H1 (cell line): ENCODE data around the gene OSBPL2. TPM values are rescaled to one million over a fixed set of nuclear protein-coding genes. Genes with fewer than 3 reads are reported as not detected.

Source experiments
- CTCF ChIA-PET: fragments of 300-600 bp; sonication (Branson Sonifier 250); formaldehyde crosslinking; loops from one replicate; lab custom pipeline; 2021; ENCODE audit not compliant: partially characterized antibody; lab: Charles Lee
- POLR2A ChIA-PET: fragments of 300-600 bp; sonication (Branson Sonifier 250); formaldehyde crosslinking; loops from one replicate; lab custom pipeline; 2021; ENCODE audit warnings: inconsistent platforms; ENCODE audit not compliant: partially characterized antibody; lab: Charles Lee
- DNase-seq, 2 experiments: peaks; one replicate each; pipeline versions ENCODE4 v3.0.0 to v3.0.0-alpha.2; 2010 to 2022; ENCODE audit warnings: low spot score in 2 of 2, low read depth in 1 of 2, mixed read lengths in 1 of 2
- FAIRE-seq: peaks from 2 replicates; lab custom pipeline; 2011; peaks lifted over from hg19 to GRCh38; lab: Jason Lieb, UNC
- H2AFZ ChIP-seq: 2 replicates; pipeline ENCODE4 v1.8.1; 2012; ENCODE audit warnings: low read length, inconsistent platforms
- H2AK5ac ChIP-seq: 2 replicates; pipeline ENCODE4 v1.6.1; 2013; ENCODE audit warnings: low read depth, low read length
- H2BK120ac ChIP-seq: replicated peaks from 2 replicates; pipeline ENCODE3; 2013; ENCODE audit warnings: low read depth, low read length, inconsistent platforms
- H2BK12ac ChIP-seq: 2 replicates; pipeline ENCODE4 v1.6.1; 2013; ENCODE audit warnings: low read depth, low read length
- H2BK15ac ChIP-seq: 2 replicates; pipeline ENCODE4 v1.6.1; 2013; ENCODE audit warnings: low read length
- H2BK20ac ChIP-seq: 2 replicates; pipeline ENCODE4 v1.6.1; 2013; ENCODE audit warnings: low read length
- H2BK5ac ChIP-seq: 2 replicates; pipeline ENCODE4 v1.6.1; 2013; ENCODE audit warnings: low read depth, low read length
- H3K14ac ChIP-seq: 2 replicates; pipeline ENCODE4 v1.6.1; 2013; ENCODE audit warnings: inconsistent platforms; ENCODE audit not compliant: insufficient read length
- H3K18ac ChIP-seq: 2 replicates; pipeline ENCODE4 v1.6.1; 2013; ENCODE audit warnings: low read length; ENCODE audit errors: extremely low read depth
- H3K23ac ChIP-seq: 2 replicates; pipeline ENCODE4 v1.6.1; 2013; ENCODE audit warnings: inconsistent platforms; ENCODE audit not compliant: insufficient read length
- H3K23me2 ChIP-seq: 2 replicates; pipeline ENCODE4 v1.6.1; 2013; ENCODE audit warnings: low read depth, low read length
- H3K27ac ChIP-seq: 2 replicates; pipeline ENCODE4 v1.6.1; 2011; ENCODE audit warnings: low read depth, low read length, inconsistent platforms
- H3K27me3 ChIP-seq, 4 experiments: replicated peaks in 1 of 4; 1 replicate in 1 of 4; 2 replicates in 3 of 4; pipeline versions ENCODE4 v1.6.1 to v1.8.1; 2011 to 2013; ENCODE audit warnings: low read length in 3 of 4, mild to moderate bottlenecking in 3 of 4, inconsistent platforms in 2 of 4, mixed read lengths in 2 of 4, moderate library complexity in 1 of 4; ENCODE audit not compliant: control insufficient read depth in 3 of 4, insufficient read depth in 3 of 4; ENCODE audit errors: extremely low read depth in 1 of 4
- H3K36me3 ChIP-seq, 4 experiments: 2 replicates each; pipeline versions ENCODE4 v1.6.1 to v1.8.1; 2011 to 2013; ENCODE audit warnings: mild to moderate bottlenecking in 4 of 4, low read length in 3 of 4, moderate library complexity in 2 of 4, control low read depth in 1 of 4, inconsistent platforms in 1 of 4; ENCODE audit not compliant: insufficient read depth in 4 of 4, control insufficient read depth in 2 of 4
- H3K4ac ChIP-seq: replicated peaks from 2 replicates; pipeline ENCODE3; 2013; ENCODE audit warnings: low read length, low read depth, mixed read lengths, inconsistent platforms; ENCODE audit not compliant: insufficient read length
- H3K4me1 ChIP-seq, 4 experiments: replicated peaks in 1 of 4; 1 replicate in 1 of 4; 2 replicates in 3 of 4; pipeline versions ENCODE4 v1.6.1 to v1.8.1; 2011 to 2013; ENCODE audit warnings: low read length in 3 of 4, inconsistent platforms in 2 of 4, mixed read lengths in 1 of 4; ENCODE audit not compliant: insufficient read depth in 4 of 4, control insufficient read depth in 3 of 4
- H3K4me2 ChIP-seq, 2 experiments: 2 replicates each; pipeline versions ENCODE4 v1.6.1 to v1.8.1; 2011 to 2013; ENCODE audit warnings: low read depth in 2 of 2, low read length in 2 of 2, control low read depth in 1 of 2, inconsistent platforms in 1 of 2, mild to moderate bottlenecking in 1 of 2; ENCODE audit not compliant: insufficient read depth in 1 of 2
- H3K4me3 ChIP-seq, 4 experiments: fragments of 200-600, 300-600 bp in 1 of 4; sonication (generic), shearing (Covaris generic), sonication (Bioruptor Twin) in 1 of 4; 2 replicates each; pipeline versions ENCODE4 v1.5.1 to v1.8.1; 2011 to 2016; ENCODE audit warnings: low read length in 4 of 4, low read depth in 3 of 4, control low read depth in 2 of 4, inconsistent platforms in 2 of 4, mild to moderate bottlenecking in 2 of 4, mixed read lengths in 1 of 4, moderate library complexity in 1 of 4; ENCODE audit not compliant: insufficient read depth in 2 of 4; ENCODE audit errors: extremely low read depth in 1 of 4
- H3K56ac ChIP-seq: replicated peaks from 2 replicates; pipeline ENCODE3; 2013; ENCODE audit warnings: low read depth, mild to moderate bottlenecking, mixed read lengths, low read length, inconsistent platforms; ENCODE audit not compliant: insufficient read length
- H3K79me1 ChIP-seq: 2 replicates; pipeline ENCODE4 v1.6.1; 2013; ENCODE audit warnings: low read depth, low read length, control low read depth
- H3K79me2 ChIP-seq, 2 experiments: 2 replicates each; pipeline versions ENCODE4 v1.6.1 to v1.8.1; 2012 to 2013; ENCODE audit warnings: low read length in 2 of 2, mild to moderate bottlenecking in 2 of 2, inconsistent platforms in 1 of 2; ENCODE audit not compliant: insufficient read depth in 2 of 2, control insufficient read depth in 1 of 2
- H3K9ac ChIP-seq, 4 experiments: replicated peaks in 1 of 4; 1 replicate in 1 of 4; 2 replicates in 3 of 4; pipeline versions ENCODE4 v1.6.1 to v1.8.1; 2011 to 2013; ENCODE audit warnings: low read depth in 3 of 4, low read length in 3 of 4, control low read depth in 2 of 4, mild to moderate bottlenecking in 2 of 4, moderate library complexity in 2 of 4, inconsistent platforms in 1 of 4; ENCODE audit errors: extremely low read depth in 1 of 4
- H3K9me3 ChIP-seq, 2 experiments: 2 replicates each; pipeline versions ENCODE4 v1.6.1 to v1.8.1; 2012 to 2013; ENCODE audit warnings: mild to moderate bottlenecking in 2 of 2, moderate library complexity in 2 of 2, control low read depth in 1 of 2, inconsistent platforms in 1 of 2, low read depth in 1 of 2, low read length in 1 of 2, mixed read lengths in 1 of 2; ENCODE audit not compliant: insufficient read depth in 2 of 2
- H4K20me1 ChIP-seq, 2 experiments: replicated peaks in 1 of 2; 2 replicates each; pipeline versions ENCODE3 to v1.8.1; 2011 to 2013; ENCODE audit warnings: inconsistent platforms in 2 of 2, low read length in 2 of 2, mild to moderate bottlenecking in 1 of 2; ENCODE audit not compliant: insufficient read depth in 2 of 2, control insufficient read depth in 1 of 2
- H4K5ac ChIP-seq: 2 replicates; pipeline ENCODE4 v1.6.1; 2013; ENCODE audit warnings: low read length, low read depth, mixed read lengths, inconsistent platforms; ENCODE audit not compliant: insufficient read length
- H4K8ac ChIP-seq: 2 replicates; pipeline ENCODE4 v1.8.0; 2013; ENCODE audit warnings: mild to moderate bottlenecking, moderate library complexity, low read length, inconsistent platforms; ENCODE audit not compliant: insufficient read depth; ENCODE audit errors: extremely low read depth
- H4K91ac ChIP-seq: replicated peaks from 2 replicates; pipeline ENCODE3; 2013; ENCODE audit warnings: low read length, mixed read lengths, inconsistent platforms; ENCODE audit not compliant: insufficient read length
- CHD2 ChIP-seq: IDR thresholded peaks from 2 replicates; pipeline ENCODE4 v1.6.1; 2012; ENCODE audit warnings: low read length, improper control_type of control experiment
- HDAC6 ChIP-seq: IDR thresholded peaks from one replicate; pipeline ENCODE4 v1.7.1; 2012; ENCODE audit warnings: low read depth, mild to moderate bottlenecking, inconsistent platforms, low read length, moderate library complexity
- PHF8 ChIP-seq: fragments of 200-600 bp; sonication (generic); conservative IDR thresholded peaks from 2 replicates; pipeline ENCODE4 v1.7.1; 2012; ENCODE audit warnings: low read depth, mild to moderate bottlenecking, inconsistent platforms, low read length, moderate library complexity
- TAF7 ChIP-seq: optimal IDR thresholded peaks from 2 replicates; pipeline ENCODE3; 2011; ENCODE audit warnings: low read depth, mild to moderate bottlenecking, inconsistent platforms, low read length, moderate library complexity, borderline replicate concordance
- WGBS, 2 experiments: shearing (Covaris generic) in 1 of 2; methylation state at CpG; one replicate each; pipeline versions ENCODE4 v1.1.6 to v1.1.7; 2013 to 2015; ENCODE audit warnings: low lambda C conversion rate in 2 of 2, mixed read lengths in 2 of 2, inconsistent platforms in 1 of 2, low coverage in 1 of 2, missing lambda C conversion rate in 1 of 2; ENCODE audit not compliant: insufficient replicate concordance in 2 of 2, insufficient coverage in 1 of 2, insufficient read length in 1 of 2; ENCODE audit errors: extremely low coverage in 1 of 2, missing lambda C conversion rate in 1 of 2; 5-methylcytosine and 5-hydroxymethylcytosine counted together
- polyA plus RNA-seq, 7 experiments: library from polyadenylated mRNA; depleted of rRNA in 3 of 7; stranded (reverse) in 5 of 7; unstranded in 2 of 7; fragments of >200 nt in 5 of 7; fragments of 200-250 nt in 2 of 7; gene quantifications; 1 replicate in 5 of 7; 2 replicates in 1 of 7; 4 replicates in 1 of 7; pipeline versions ENCODE4 v1.2.1 to v1.2.3, GENCODE V29; 2011 to 2013; ENCODE audit warnings: missing spikeins in 2 of 7, mixed read lengths in 2 of 7
- total RNA-seq: library from RNA; stranded (reverse); fragmentation: NEBNext Ultra II Directional; extraction: Animal tissue kit (Norgen Biotek cat#: 25700); gene quantifications from 2 replicates; pipeline ENCODE4 v1.2.1, GENCODE V29; 2021
- TF ChIP-seq, protein P1 (sequence below): IDR thresholded peaks from 2 replicates; pipeline ENCODE4 v1.6.1; 2012; ENCODE audit warnings: inconsistent platforms

OSBPL2 gene
- total and polyA plus RNA-seq, 2 of the 8 experiments (the other 6 are each of a cell fraction or from before 2014, with no cell fraction given), result 11.7 to 42.4 TPM

DNA sequence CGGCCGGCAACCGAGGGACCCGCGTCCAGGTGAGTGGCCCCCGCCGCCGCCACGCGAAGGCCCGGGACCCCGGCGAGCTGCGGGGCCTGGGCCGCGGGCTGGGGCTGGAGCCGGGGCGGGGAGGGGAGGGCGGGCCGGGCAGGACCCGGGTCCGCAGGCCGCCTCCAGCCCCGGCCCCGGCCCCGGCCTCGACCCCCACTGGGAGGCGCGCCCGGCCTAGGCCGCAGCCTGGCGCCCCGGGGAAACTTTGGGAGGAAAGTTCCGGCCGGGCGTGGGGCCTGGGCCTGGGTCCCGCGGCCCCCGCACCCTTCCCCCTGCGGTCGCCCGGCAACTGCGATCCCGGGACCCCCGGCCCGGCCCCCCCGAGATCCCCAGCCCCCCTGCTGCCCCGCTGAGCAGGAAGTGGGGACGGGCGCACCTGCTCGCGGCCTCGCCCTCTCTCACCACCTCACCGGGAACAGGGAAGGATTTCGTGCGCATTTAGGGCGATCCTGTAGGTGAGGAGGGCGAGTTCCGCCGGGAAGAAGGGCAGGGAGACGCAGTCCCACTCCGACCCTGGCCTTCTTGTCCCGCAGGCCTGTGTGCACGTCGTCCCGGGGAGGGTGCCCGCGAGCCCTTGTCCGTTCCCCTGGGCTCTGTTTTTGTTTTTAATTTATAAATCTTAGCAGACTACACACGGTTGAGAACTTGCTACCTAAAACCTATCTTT, 402 bp downstream of the OSBPL2 start:
- peak overlapping the region; percentile 38; the same call in 1 of the 2 replicates for H3K18ac ChIP-seq
- H3K9me3 ChIP-seq, result peaks cover 0 to 2% of the 10 kb centered on the region in 2 experiments; a peak in 1 of 4 replicates
- H3K23ac ChIP-seq, result no peak overlapping the region
- H3K23me2 ChIP-seq, result peaks cover 2% of the 10 kb centered on the region; the same call in 1 of the 2 replicates
- no peak overlapping the region for H2BK12ac ChIP-seq
- no peak overlapping the region for H3K27ac ChIP-seq
- peak overlapping the region; percentile 89 to 91 for H3K4me2 ChIP-seq
- no peak overlapping the region for H2AFZ ChIP-seq
- H3K4me3 ChIP-seq, result peak overlapping the region; percentile 72 to 90 (median 74)
- peak overlapping the region; percentile 80; the same call in 1 of the 2 replicates for H2BK5ac ChIP-seq
- no peak overlapping the region for H3K4ac ChIP-seq
- H3K14ac ChIP-seq, result no peak overlapping the region
- FAIRE-seq, result no peak
- no peak for DNase-seq
- H2BK20ac ChIP-seq, result no peak overlapping the region
- H4K8ac ChIP-seq, result no peak overlapping the region
- H2BK120ac ChIP-seq, result no peak overlapping the region
- 2% methylated on average over 18 of the region's 70 CpGs; no CpG with 5 or more reads in 1 of the 2 experiments for WGBS, 2 experiments
- peaks cover 17% of the 10 kb centered on the region for H3K79me1 ChIP-seq
- POLR2A ChIA-PET, result interaction anchor here (0.9 to 2.6 kb wide), 3 partner anchors 12 to 46 kb away, joined by 3 to 7 read pairs (median 3); no protein-coding TSS in a partner anchor
- peaks cover 0 to 9% (median 6%) of the 10 kb centered on the region in 4 experiments; a peak in 5 of 7 replicates for H3K4me1 ChIP-seq
- H2BK15ac ChIP-seq, result no peak overlapping the region
- TF ChIP-seq, protein P1, sequence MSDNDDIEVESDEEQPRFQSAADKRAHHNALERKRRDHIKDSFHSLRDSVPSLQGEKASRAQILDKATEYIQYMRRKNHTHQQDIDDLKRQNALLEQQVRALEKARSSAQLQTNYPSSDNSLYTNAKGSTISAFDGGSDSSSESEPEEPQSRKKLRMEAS, result peak; percentile 16; the same call in 1 of the 2 replicates
- TF ChIP-seq HDAC6 (no peak), TAF7 (no peak), CHD2 (no peak), PHF8 (peak; percentile 54)
- H4K20me1 ChIP-seq, result peaks cover 10 to 19% of the 10 kb centered on the region in 2 experiments
- no peak overlapping the region for H4K5ac ChIP-seq
- no peak overlapping the region for H4K91ac ChIP-seq
- peaks cover 0 to 2% (median 0%) of the 10 kb centered on the region in 4 experiments; a peak in 1 of 8 replicates for H3K36me3 ChIP-seq
- CTCF ChIA-PET, result no interaction called here
- H2AK5ac ChIP-seq, result no peak overlapping the region
- H3K56ac ChIP-seq, result no peak overlapping the region
- peak overlapping the region in 2 of 4 experiments; percentile 36 to 86; a peak in 4 of 7 replicates for H3K9ac ChIP-seq
- peaks cover 6 to 43% of the 10 kb centered on the region in 2 experiments; a peak in 3 of 4 replicates for H3K79me2 ChIP-seq
- 0 out of 7 replicates have a peak, but pooled peaks cover 0 to 3% (median 0%) of the 10 kb centered on the region in 4 experiments for H3K27me3 ChIP-seq
